Stomach (tissue), 9 donors: Measurements from ENCODE around the gene AMD1. TPM values are rescaled to one million over a fixed set of nuclear protein-coding genes. Genes with fewer than 3 reads are reported as not detected.

Experiments
- DNase-seq, 2 donors: peaks; one replicate each; pipeline versions ENCODE4 v3.0.0 to v3.0.0-alpha.2; 2013 to 2019
- H3K27ac ChIP-seq, 5 donors: fragments of 200-600 bp in 4 of 5; sonication (generic) in 4 of 5; one replicate each; pipeline ENCODE4 v1.5.1; 2013 to 2019; ENCODE audit warnings: mild to moderate bottlenecking in 1 of 5, moderate library complexity in 1 of 5
- H3K27me3 ChIP-seq, 3 donors: fragments of 200-600 bp; sonication (generic); one replicate each; pipeline ENCODE4 v1.5.1; 2017 to 2019; ENCODE audit warnings: mixed run types in 1 of 3
- H3K36me3 ChIP-seq, 4 donors: fragments of 200-600 bp; sonication (generic); 1 replicate in 3 of 4; 2 replicates in 1 of 4; pipeline ENCODE4 v1.5.1; 2016 to 2019
- H3K4me1 ChIP-seq, 4 donors: fragments of 200-600 bp; sonication (generic); one replicate each; pipeline ENCODE4 v1.5.1; 2016 to 2019
- H3K4me3 ChIP-seq, 4 donors: fragments of 200-600 bp; sonication (generic) in 3 of 4; one replicate each; pipeline ENCODE4 v1.5.1; 2016 to 2019; ENCODE audit warnings: mild to moderate bottlenecking in 1 of 4
- H3K9me3 ChIP-seq, 4 donors: fragments of 200-600 bp; sonication (generic); one replicate each; pipeline ENCODE4 v1.5.1; 2016 to 2019
- CTCF ChIP-seq, 7 experiments: fragments of 450-650 bp in 4 of 7; fragments of 200-600 bp in 3 of 7; sonication (generic) in 3 of 7; IDR thresholded peaks; one replicate each; pipeline ENCODE4 v1.5.1; 2016 to 2019; ENCODE audit warnings: antibody characterized with exemption in 7 of 7, control low read depth in 2 of 7, mild to moderate bottlenecking in 1 of 7
- EP300 ChIP-seq: sonication (generic); formaldehyde crosslinking; IDR thresholded peaks from one replicate; pipeline ENCODE4 v1.6.1; 2017; ENCODE audit warnings: antibody characterized with exemption
- POLR2A ChIP-seq, 4 donors: fragments of 450-650 bp; IDR thresholded peaks; one replicate each; pipeline ENCODE4 v1.6.1; 2016; ENCODE audit warnings: antibody characterized with exemption in 4 of 4, control low read depth in 2 of 4, mild to moderate bottlenecking in 1 of 4, moderate library complexity in 1 of 4
- POLR2AphosphoS5 ChIP-seq, 3 donors: sonication (generic); formaldehyde crosslinking; IDR thresholded peaks; one replicate each; pipeline ENCODE4 v1.6.1; 2016; ENCODE audit warnings: antibody characterized with exemption in 3 of 3
- WGBS, 5 donors: extraction: QIAGEN DNeasy Blood & Tissue Kit in 3 of 5; methylation state at CpG; one replicate each; pipeline versions ENCODE4 v1.1.5 to v1.1.7; 2013 to 2018; 5-methylcytosine and 5-hydroxymethylcytosine counted together
- intact Hi-C: fragments of 100-400 bp; cut with DNase I; formaldehyde crosslinking; loops from one replicate; pipeline ENCODE4 v1.15.1; 2023; ENCODE audit warnings: low total_unique reads
- polyA plus RNA-seq, 3 donors: library from polyadenylated mRNA; stranded (reverse); fragments of 200-250 nt; gene quantifications; one replicate each; pipeline ENCODE4 v1.2.3, GENCODE V29; 2013
- total RNA-seq, 5 donors: library from RNA; depleted of rRNA; stranded (reverse); fragments of >200 nt; gene quantifications; one replicate each; pipeline versions ENCODE4 v1.1.0 to v1.2.3, GENCODE V29; 2014 to 2016
- donor health status: healthy with polysubstance abuse.
- donor health status: Bipolar disorder and iron deficiency.
- donor health status: healthy.

The AMD1 gene
- total and polyA plus RNA-seq, 8 donors = 8.4 to 179 (median 50.4) TPM

DNA sequence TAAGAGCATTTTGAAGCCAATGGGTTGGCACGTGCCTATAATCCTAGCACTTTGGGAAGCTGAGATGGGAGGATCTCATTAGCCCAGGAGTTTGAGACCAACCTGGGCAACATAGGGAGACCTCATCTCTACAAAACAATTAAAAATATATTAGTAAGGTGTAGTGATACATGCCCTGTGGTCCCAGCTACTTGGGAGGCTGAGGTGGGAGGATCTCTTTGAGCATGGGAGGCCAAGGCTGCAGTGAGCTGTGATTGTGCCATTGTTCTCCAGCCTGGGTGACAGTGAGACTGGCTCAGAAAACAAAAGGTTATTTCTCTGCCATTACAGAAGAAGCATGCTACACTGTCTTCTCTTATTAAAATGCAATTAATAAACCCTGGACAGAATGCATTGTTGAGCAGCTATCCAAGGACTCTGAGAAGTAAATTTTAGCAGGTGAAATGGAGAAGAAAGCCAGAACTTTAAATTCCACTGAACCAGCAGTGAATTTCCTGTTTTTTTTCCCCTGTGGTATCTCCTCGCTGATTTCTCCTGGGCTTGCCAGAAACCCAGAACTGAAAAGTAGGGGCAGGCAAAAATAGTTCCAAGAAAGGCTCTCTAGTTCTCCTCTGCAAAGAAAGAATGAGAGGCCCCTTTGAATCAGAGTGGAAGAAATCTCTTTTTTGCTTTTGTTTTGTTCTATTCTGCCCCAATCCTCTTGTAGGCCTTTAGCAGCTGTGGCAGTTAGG lies 8.4 kb downstream of the AMD1 start:
- Histone ChIP-seq H3K27ac (no peak overlapping the region), H3K36me3 (no peaks in the 10 kb centered on the region), H3K4me1 (peaks cover 50 to 97% (median 81%) of the 10 kb centered on the region in 4 donors), H3K9me3 (no peaks in the 10 kb centered on the region), H3K4me3 (peak overlapping the region in 1 of 4 donors; percentile 7), H3K27me3 (no peaks in the 10 kb centered on the region)
- no peak for DNase-seq
- TF ChIP-seq POLR2AphosphoS5 (IDR thresholded peaks at IDR 0.05) (no peak), POLR2A (IDR thresholded peaks at IDR 0.05) (no peak), CTCF (IDR thresholded peaks at IDR 0.05) (no peak), EP300 (no peak)
- intact Hi-C loops = loop anchor here (10.0 kb wide), 1 partner anchor 198 kb away; no protein-coding TSS in a partner anchor
- WGBS, 5 donors = 37 to 55% (median 52%) methylated on average over 2 of the region's 2 CpGs

GRCh38 chr6:110884321-110884720 lies 9.7 kb downstream of the AMD1 start:
- Histone ChIP-seq H3K9me3 (no peaks in the 10 kb centered on the region), H3K27ac (no peak overlapping the region), H3K36me3 (peaks cover 0 to 7% (median under 1%) of the 10 kb centered on the region in 4 donors), H3K4me3 (no peak overlapping the region), H3K4me1 (peaks cover 36 to 97% (median 75%) of the 10 kb centered on the region in 4 donors), H3K27me3 (no peaks in the 10 kb centered on the region)
- 76 to 85% (median 78%) methylated on average over 3 of the region's 3 CpGs for WGBS, 5 donors
- intact Hi-C loops = loop anchor here (10.0 kb wide), 1 partner anchor 200 kb away; no protein-coding TSS in a partner anchor
- no peak for TF ChIP-seq EP300
- TF ChIP-seq POLR2AphosphoS5 (IDR thresholded peaks at IDR 0.05) = no peak
- TF ChIP-seq POLR2A (IDR thresholded peaks at IDR 0.05) = no peak
- no peak for DNase-seq

- no peaks in the 10 kb centered on the region for H3K27me3 ChIP-seq
- H3K4me1 ChIP-seq = peaks cover 24 to 87% (median 66%) of the 10 kb centered on the region in 4 donors
- 70 to 80% (median 79%) methylated on average over 4 of the region's 4 CpGs for WGBS, 5 donors
- intact Hi-C loops = loop anchor here (10.0 kb wide), 1 partner anchor 201 kb away; no protein-coding TSS in a partner anchor
- no peak for DNase-seq
- H3K9me3 ChIP-seq = no peaks in the 10 kb centered on the region
- peak overlapping the region in 1 of 5 donors; percentile 23 for H3K27ac ChIP-seq
- TF ChIP-seq POLR2A (IDR thresholded peaks at IDR 0.05) (no peak), CTCF (IDR thresholded peaks at IDR 0.05) (no peak), POLR2AphosphoS5 (IDR thresholded peaks at IDR 0.05) (no peak), EP300 (no peak)
- no peak overlapping the region for H3K4me3 ChIP-seq
- H3K36me3 ChIP-seq = peaks cover 0 to 19% (median 11%) of the 10 kb centered on the region in 4 donors
Measured at GRCh38 chr6:110885526-110885925, 10.9 kb downstream of the AMD1 start.

- no peak for TF ChIP-seq EP300
- TF ChIP-seq POLR2AphosphoS5 (IDR thresholded peaks at IDR 0.05) = no peak
- TF ChIP-seq POLR2A (IDR thresholded peaks at IDR 0.05) = no peak
- no peak for TF ChIP-seq CTCF (IDR thresholded peaks at IDR 0.05)
- no peak overlapping the region for H3K27ac ChIP-seq
- peaks cover 5 to 30% (median 22%) of the 10 kb centered on the region in 4 donors for H3K36me3 ChIP-seq
- H3K4me1 ChIP-seq = peaks cover 16 to 87% (median 62%) of the 10 kb centered on the region in 4 donors
- no peaks in the 10 kb centered on the region for H3K9me3 ChIP-seq
- no peak overlapping the region for H3K4me3 ChIP-seq
- no peaks in the 10 kb centered on the region for H3K27me3 ChIP-seq
- intact Hi-C loops = loop anchor here (10.0 kb wide), 1 partner anchor 202 kb away; no protein-coding TSS in a partner anchor
- no peak for DNase-seq
- 80 to 90% (median 84%) methylated on average over 7 of the region's 7 CpGs for WGBS, 5 donors
Measured at GRCh38 chr6:110886555-110887167, 12.1 kb downstream of the AMD1 start.
